Nephron (organoid): Measurements from ENCODE around the gene NAA30.
"Not testable (repeated sequence)": the region's sequence is repeated elsewhere in the genome, so short reads cannot be mapped to it uniquely, and the experiment has no call there.

Experiments used
- H3K27ac Mint-ChIP-seq, 3 experiments: 2 replicates each; pipeline ENCODE4 v1.8.0; 2020; ENCODE audit warnings: mixed read lengths in 3 of 3, mild to moderate bottlenecking in 2 of 3, moderate library complexity in 1 of 3
- H3K27me3 Mint-ChIP-seq: 2 replicates; pipeline ENCODE4 v1.8.0; 2021; ENCODE audit warnings: low read depth, mild to moderate bottlenecking, moderate library complexity, mixed read lengths
- H3K36me3 Mint-ChIP-seq: 2 replicates; pipeline ENCODE4 v1.8.0; 2020; ENCODE audit warnings: low read depth, mixed read lengths
- H3K4me1 Mint-ChIP-seq: 2 replicates; pipeline ENCODE4 v1.8.0; 2020; ENCODE audit warnings: mixed read lengths
- H3K4me3 Mint-ChIP-seq, 3 experiments: 2 replicates each; pipeline ENCODE4 v1.8.0; 2020; ENCODE audit warnings: mild to moderate bottlenecking in 3 of 3, mixed read lengths in 3 of 3, moderate library complexity in 2 of 3
- H3K9me3 Mint-ChIP-seq: 2 replicates; pipeline ENCODE4 v1.8.0; 2020; ENCODE audit warnings: mixed read lengths
- CTCF ChIP-seq, 3 experiments: fragments of 200-600 bp; sonication (generic); IDR thresholded peaks; one replicate each; pipeline ENCODE4 v1.5.0; 2021; ENCODE audit warnings: antibody characterized with exemption in 3 of 3; ENCODE audit not compliant: unreplicated experiment in 3 of 3

Gene NAA30

GRCh38 chr14:57355081-57355800 is 35.1 kb upstream of the NAA30 start:
- no peak overlapping the region for H3K4me3 Mint-ChIP-seq
- H3K27ac Mint-ChIP-seq = no peak overlapping the region
- no peaks in the 10 kb centered on the region for H3K4me1 Mint-ChIP-seq
- no peaks in the 10 kb centered on the region for H3K27me3 Mint-ChIP-seq
- H3K9me3 Mint-ChIP-seq = no peaks in the 10 kb centered on the region
- TF ChIP-seq CTCF (IDR thresholded peaks at IDR 0.05; ENCODE audit: unreplicated experiment in 3 of 3) = no peak
- no peaks in the 10 kb centered on the region for H3K36me3 Mint-ChIP-seq

- Mint-ChIP-seq H3K4me3 (no peak overlapping the region), H3K9me3 (no peaks in the 10 kb centered on the region), H3K27ac (peak overlapping the region in 2 of 3 experiments; percentile 43 to 78), H3K4me1 (peaks cover 8% of the 10 kb centered on the region), H3K36me3 (no peaks in the 10 kb centered on the region), H3K27me3 (no peaks in the 10 kb centered on the region)
- TF ChIP-seq CTCF (IDR thresholded peaks at IDR 0.05; ENCODE audit: unreplicated experiment in 3 of 3) = no peak
Measured at GRCh38 chr14:57362361-57362760, 28.0 kb upstream of the NAA30 start.

GRCh38 chr14:57364659-57365450 is 25.5 kb upstream of the NAA30 start:
- Mint-ChIP-seq H3K36me3 (no peaks in the 10 kb centered on the region), H3K27ac (no peak overlapping the region), H3K27me3 (peaks cover 5% of the 10 kb centered on the region), H3K9me3 (peaks cover 8% of the 10 kb centered on the region), H3K4me1 (peaks cover 8% of the 10 kb centered on the region), H3K4me3 (no peak overlapping the region)
- TF ChIP-seq CTCF (IDR thresholded peaks at IDR 0.05; ENCODE audit: unreplicated experiment in 3 of 3) = no peak

- not testable (repeated sequence) for H3K27ac Mint-ChIP-seq, H3K4me3 Mint-ChIP-seq, H3K27me3 Mint-ChIP-seq, H3K36me3 Mint-ChIP-seq, H3K4me1 Mint-ChIP-seq, H3K9me3 Mint-ChIP-seq
Measured at GRCh38 chr14:57370187-57370586, 20.2 kb upstream of the NAA30 start.

GRCh38 chr14:57371013-57371412 is 19.4 kb upstream of the NAA30 start:
- TF ChIP-seq CTCF (IDR thresholded peaks at IDR 0.05; ENCODE audit: unreplicated experiment in 3 of 3) = no peak
- H3K27ac Mint-ChIP-seq = no peak overlapping the region

GRCh38 chr14:57375156-57375555 is 15.2 kb upstream of the NAA30 start:
- Mint-ChIP-seq H3K9me3 (no peaks in the 10 kb centered on the region), H3K27ac (no peak overlapping the region), H3K36me3 (no peaks in the 10 kb centered on the region), H3K4me1 (no peaks in the 10 kb centered on the region), H3K4me3 (no peak overlapping the region), H3K27me3 (no peaks in the 10 kb centered on the region)
- no peak for TF ChIP-seq CTCF (IDR thresholded peaks at IDR 0.05; ENCODE audit: unreplicated experiment in 3 of 3)

More at GRCh38 chr14:57371013-57371412, 19.4 kb upstream of the NAA30 start:
- H3K4me3 Mint-ChIP-seq = no peak overlapping the region
- H3K36me3 Mint-ChIP-seq = no peaks in the 10 kb centered on the region
- H3K4me1 Mint-ChIP-seq = peaks cover 8% of the 10 kb centered on the region
- H3K9me3 Mint-ChIP-seq = peaks cover 8% of the 10 kb centered on the region
- H3K27me3 Mint-ChIP-seq = peaks cover 5% of the 10 kb centered on the region
